Measurements from ENCODE around the gene RINL.
"Not testable (repeated sequence)": the region's sequence is repeated elsewhere in the genome, so short reads cannot be mapped to it uniquely, and the experiment has no call there.

RINL gene

GRCh38 chr19:38875656-38876395 is 2.2 kb downstream of the RINL start:
- DNase-seq (ENCODE audit: low spot score) = no peak

DNA sequence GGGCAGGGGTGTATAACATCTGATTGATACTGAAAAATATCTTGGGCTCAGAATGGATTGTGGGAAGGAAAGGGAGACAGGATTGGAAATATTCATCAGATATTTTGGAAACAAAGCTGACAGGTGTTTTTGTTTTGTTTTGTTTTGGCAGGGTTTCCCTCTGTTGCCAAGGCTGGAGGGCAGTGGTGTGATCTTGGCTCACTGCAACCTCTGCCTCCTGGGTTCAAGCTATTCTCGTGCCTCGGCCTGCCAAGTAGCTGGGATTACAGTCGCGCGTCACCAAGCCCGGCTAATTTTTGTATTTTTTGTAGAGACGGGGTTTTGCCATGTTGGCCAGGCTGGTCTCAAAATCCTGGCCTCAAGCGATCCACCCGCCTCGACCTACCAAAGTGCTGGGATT is 4.7 kb downstream of the RINL start:
- DNase-seq (ENCODE audit: low spot score) = not testable (repeated sequence)

- DNase-seq (ENCODE audit: low spot score) = no peak
Observed at GRCh38 chr19:38870612-38871011, 7.5 kb downstream of the RINL start.

GRCh38 chr19:38869836-38870607 is 8.1 kb downstream of the RINL start:
- peak; percentile 94 for DNase-seq (ENCODE audit: low spot score)

GRCh38 chr19:38869160-38869835 is 8.8 kb downstream of the RINL start:
- peak; percentile 39 for DNase-seq (ENCODE audit: low spot score)

DNA sequence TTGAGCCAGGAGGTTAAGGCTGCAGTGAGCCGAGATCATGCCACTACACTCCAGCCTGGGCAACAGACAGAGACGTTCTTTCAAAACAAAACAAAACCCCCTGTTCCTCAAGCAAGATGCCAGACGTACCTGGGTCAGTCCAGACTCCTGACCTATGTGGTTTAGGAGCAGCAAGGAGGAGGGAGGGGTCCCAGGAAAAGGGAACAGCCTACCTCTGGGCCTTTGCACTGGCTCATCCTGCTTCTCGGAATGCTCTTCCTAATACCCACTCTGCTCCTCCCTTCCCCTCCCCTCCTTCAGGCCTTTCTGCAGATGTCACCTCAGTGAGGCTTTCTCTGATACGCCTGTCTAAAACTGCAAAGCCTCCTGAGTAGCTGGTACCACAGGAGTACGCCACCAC is 9.5 kb downstream of the RINL start:
- no peak for DNase-seq (ENCODE audit: low spot score)

GRCh38 chr19:38867171-38867780 is 10.8 kb downstream of the RINL start:
- no peak for DNase-seq (ENCODE audit: low spot score)

- DNase-seq (ENCODE audit: low spot score) = no peak
Observed at GRCh38 chr19:38862321-38863059, 15.6 kb downstream of the RINL start.

DNA sequence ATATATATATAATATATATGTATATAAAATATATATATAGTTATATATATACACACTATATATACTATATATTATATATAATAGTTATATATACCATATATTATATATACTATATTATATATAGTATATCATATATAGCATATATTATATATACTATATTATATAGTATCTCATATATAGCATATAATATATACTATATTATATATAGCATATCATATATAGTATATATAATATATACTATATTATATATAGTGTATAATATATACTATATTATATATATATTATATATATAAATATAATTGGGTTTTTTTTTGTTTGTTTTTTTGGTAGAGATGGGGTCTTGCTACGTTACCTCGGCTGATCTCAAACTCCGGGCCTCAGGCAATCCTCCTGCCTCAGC is 16.7 kb downstream of the RINL start:
- DNase-seq (ENCODE audit: low spot score) = no peak

DNA sequence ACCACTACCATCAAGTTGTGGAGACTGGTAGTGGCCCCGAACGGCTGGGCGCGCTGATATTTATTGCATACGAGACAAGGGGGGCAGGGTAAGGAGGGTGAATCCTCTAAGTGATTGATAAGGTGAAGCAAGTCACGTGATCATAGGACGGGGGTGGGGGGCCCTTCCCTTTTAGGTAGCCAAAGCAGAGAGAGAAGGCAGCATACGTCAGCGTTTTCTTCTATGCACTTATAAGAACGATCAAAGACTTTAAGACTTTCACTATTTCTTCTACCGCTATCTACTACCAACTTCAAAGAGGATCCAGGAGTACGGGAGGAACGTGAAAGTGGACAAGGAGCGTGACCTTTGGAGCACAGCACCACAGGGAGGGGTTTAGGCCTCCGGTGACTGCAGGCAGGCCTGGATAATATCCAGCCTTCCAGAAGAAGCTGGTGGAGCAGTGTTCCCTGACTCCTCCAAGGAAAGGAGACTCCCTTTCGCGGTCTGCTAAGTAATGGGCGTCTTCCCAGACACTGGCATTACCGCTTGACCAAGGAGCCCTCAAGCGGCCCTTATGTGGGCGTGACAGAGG is 18.4 kb downstream of the RINL start:
- DNase-seq (ENCODE audit: low spot score) = not testable (repeated sequence)

- no peak for DNase-seq (ENCODE audit: low spot score)
Observed at GRCh38 chr19:38856813-38857212, 21.3 kb downstream of the RINL start.

GRCh38 chr19:38855751-38856150 is 22.3 kb downstream of the RINL start:
- DNase-seq (ENCODE audit: low spot score) = not testable (repeated sequence)

DNA sequence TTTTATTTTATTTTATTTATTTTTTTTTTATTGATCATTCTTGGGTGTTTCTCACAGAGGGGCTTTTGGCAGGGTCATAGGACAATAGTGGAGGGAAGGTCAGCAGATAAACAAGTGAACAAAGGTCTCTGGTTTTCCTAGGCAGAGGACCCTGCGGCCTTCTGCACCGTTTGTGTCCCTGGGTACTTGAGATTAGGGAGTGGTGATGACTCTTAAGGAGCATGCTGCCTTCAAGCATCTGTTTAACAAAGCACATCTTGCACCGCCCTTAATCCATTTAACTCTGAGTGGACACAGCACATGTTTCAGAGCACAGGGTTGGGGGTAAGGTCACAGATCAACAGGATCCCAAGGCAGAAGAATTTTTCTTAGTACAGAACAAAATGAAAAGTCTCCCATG is 23.1 kb downstream of the RINL start:
- not testable (repeated sequence) for DNase-seq (ENCODE audit: low spot score)

DNA sequence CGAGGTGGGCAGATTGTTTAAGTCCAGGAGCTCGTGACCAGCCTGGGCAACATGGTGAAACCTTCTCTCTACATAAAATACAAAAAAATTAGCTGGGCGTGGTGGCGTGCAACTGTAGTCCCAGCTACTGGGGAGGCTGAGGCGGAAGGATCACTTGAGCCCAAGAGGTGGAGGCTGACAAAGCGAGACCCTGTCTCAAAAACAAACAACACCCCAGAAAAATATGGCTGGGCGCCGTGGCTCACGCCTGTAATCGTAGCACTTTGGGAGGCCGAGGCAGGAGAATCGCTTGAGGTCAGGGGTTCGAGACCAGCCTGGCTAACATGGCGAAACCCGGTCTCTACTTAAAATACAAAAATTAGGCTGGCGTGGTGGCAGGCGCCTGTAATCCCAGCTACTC is 24.9 kb downstream of the RINL start:
- no peak for DNase-seq (ENCODE audit: low spot score)

- DNase-seq (ENCODE audit: low spot score) = peak; percentile 72
Observed at GRCh38 chr19:38852231-38853044, 25.6 kb downstream of the RINL start.

- DNase-seq (ENCODE audit: low spot score) = peak; percentile 94
Observed at GRCh38 chr19:38851622-38852230, 26.3 kb downstream of the RINL start.

GRCh38 chr19:38850976-38851621 is 27.0 kb downstream of the RINL start:
- no peak for DNase-seq (ENCODE audit: low spot score)

DNA sequence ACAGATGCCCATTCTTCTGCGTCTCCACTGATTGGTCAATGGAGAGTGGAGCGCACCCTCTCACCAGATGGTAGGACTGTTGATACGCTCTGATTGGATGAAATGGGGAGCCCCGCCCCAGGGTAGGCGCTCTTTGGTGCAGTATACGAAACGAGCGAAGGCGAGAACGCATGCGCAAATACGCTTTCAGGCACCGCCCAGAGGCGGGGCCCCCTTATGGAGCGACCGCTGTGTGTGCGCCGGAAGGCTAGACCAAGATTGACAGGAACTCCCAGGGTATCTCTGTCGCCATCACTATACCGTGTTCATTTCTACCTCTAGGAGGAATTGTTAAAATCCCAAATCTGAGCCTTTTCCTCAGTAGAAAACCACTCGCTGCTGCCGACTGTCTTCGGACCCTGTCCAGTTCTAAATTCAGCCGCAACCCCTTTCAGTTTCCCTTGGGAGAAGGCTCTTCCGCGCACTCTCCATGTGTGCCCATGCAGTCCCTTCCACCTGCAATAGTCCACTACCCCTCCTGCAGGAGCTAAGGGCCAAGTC is 27.6 kb downstream of the RINL start:
- DNase-seq (ENCODE audit: low spot score) = no peak

GRCh38 chr19:38849860-38850435 is 28.1 kb downstream of the RINL start, which contains the start of gene HNRNPL:
HNRNPL (minus strand) TSS chr19:38849986; CDS start chr19:38849966, 20 bp downstream.
- DNase-seq (ENCODE audit: low spot score) = peak; percentile 100
